NCI-H2171 (cell line): Measurements from ENCODE around the gene UGT1A8.
A peak's percentile ranks its signal among the peaks of the same experiment; 100 is the strongest.

ENCODE experiments used
- DNase-seq: peaks from one replicate; lab custom pipeline; 2025; lab: John Stamatoyannopoulos, UW

Gene UGT1A8

DNA sequence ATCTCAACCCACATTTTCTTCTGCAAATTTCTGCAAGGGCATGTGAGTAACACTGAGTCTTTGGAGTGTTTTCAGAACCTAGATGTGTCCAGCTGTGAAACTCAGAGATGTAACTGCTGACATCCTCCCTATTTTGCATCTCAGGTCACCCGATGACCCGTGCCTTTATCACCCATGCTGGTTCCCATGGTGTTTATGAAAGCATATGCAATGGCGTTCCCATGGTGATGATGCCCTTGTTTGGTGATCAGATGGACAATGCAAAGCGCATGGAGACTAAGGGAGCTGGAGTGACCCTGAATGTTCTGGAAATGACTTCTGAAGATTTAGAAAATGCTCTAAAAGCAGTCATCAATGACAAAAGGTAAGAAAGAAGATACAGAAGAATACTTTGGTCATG, 150.6 kb downstream of the UGT1A8 start:
- no peak for DNase-seq

DNA sequence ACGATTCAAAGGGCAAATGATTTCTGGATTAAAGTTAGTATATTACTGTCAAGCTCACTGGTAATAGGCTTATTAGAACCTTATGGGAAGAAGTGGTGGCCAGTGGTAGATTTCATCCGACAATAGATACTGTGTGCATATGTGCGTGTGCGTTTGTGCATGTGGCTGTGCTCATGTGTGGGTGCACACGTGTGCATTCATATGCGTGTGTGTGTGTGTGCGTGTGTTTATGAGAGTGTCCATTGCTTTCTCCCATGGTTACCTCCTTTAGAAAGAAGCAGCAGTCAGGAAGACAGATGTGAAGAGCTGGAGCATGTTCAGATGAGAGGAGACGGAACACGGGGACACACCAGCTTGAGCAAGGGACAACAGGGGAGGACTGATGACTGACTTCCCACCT, 151.8 kb downstream of the UGT1A8 start:
- DNase-seq, result no peak

DNA sequence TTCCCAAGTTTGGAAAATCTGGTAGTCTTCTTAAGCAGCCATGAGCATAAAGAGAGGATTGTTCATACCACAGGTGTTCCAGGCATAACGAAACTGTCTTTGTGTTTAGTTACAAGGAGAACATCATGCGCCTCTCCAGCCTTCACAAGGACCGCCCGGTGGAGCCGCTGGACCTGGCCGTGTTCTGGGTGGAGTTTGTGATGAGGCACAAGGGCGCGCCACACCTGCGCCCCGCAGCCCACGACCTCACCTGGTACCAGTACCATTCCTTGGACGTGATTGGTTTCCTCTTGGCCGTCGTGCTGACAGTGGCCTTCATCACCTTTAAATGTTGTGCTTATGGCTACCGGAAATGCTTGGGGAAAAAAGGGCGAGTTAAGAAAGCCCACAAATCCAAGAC, 154.7 kb downstream of the UGT1A8 start:
- no peak for DNase-seq

DNA sequence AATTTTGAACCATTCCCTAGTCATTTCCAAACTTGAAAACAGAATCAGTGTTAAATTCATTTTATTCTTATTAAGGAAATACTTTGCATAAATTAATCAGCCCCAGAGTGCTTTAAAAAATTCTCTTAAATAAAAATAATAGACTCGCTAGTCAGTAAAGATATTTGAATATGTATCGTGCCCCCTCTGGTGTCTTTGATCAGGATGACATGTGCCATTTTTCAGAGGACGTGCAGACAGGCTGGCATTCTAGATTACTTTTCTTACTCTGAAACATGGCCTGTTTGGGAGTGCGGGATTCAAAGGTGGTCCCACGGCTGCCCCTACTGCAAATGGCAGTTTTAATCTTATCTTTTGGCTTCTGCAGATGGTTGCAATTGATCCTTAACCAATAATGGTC, 155.2 kb downstream of the UGT1A8 start:
- no peak for DNase-seq

DNA sequence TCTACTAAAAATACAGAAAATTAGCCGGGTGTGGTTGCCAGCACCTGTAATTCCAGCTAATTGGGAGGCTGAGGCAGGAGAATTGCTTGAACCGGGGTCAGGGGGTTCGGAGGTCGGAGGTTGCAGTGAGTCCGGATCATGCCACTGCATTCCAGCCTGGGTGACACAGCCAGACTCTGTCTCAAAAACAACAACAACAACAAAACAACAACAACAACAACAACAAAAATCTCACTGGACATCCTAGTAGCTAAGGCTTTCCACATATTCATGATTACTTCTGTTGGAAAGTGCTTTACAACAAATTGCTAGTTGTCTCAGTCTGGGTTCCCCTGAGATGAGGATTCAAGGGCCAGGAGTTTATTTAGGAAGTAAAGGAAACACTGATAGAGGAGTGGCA, 156.4 kb downstream of the UGT1A8 start:
- DNase-seq, result no peak

DNA sequence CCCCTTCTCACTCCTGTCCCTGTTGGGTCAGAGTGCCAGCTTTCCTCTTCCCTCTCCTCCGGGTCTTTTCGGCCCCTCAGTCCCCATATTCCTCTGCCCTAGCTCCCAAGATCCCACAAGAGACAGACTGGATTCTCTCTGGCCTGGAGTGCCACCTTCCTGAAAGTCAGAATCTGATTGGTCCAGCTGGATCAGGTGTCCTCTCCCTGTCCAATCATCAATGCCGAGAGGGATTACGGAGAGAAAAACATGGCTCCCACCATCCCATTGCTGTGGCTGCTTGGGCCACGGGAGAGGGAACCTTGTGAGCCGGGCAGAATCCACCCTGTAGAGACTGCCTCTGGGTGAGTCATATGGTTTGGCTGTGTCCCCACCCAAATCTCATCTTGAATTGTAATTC, 158.0 kb downstream of the UGT1A8 start:
- no peak for DNase-seq

DNA sequence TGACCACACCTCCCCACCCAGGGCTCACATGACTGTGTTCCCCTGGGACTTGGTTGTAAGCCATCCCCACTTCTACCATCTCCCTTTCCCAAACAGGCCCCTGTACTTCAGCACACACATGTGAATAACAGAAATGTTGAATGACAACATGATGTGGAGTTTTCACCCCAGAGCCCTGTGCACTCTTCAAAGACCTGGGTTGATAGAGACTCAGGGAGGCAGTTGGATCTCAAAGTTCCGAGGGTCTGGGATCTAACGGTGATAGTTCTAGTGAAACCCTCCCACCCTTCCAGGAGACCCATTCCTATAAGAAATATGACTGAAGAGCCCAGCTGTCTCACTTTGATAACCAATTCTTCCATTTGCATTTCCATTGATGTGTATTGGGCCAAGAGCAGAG, 160.6 kb downstream of the UGT1A8 start, which contains the start of gene MROH2A:
Gene MROH2A, plus strand, starts transcription at position 301 of the 400 bp plus-strand sequence. CDS start 1,029 bp downstream, outside the sequence.
- no peak for DNase-seq

DNA sequence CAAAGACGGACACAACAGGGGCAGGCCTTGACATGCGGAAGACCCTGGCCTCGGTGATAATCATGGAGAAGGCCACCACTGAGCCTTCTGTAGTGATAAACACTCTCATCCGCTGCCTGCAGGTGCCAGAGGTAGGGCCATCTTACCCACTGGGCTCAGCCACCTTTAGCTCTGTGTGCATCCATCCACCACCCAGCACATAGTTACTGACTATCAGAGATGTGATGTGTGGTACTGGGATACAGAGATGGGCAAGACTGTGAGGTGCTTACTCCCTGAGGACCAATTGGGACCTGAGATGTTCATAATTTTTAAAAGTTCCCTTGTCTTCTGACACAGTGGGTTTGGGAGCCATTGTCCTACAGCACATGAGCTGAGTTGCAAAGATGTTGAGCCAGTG, 162.3 kb downstream of the UGT1A8 start:
- DNase-seq, result no peak

DNA sequence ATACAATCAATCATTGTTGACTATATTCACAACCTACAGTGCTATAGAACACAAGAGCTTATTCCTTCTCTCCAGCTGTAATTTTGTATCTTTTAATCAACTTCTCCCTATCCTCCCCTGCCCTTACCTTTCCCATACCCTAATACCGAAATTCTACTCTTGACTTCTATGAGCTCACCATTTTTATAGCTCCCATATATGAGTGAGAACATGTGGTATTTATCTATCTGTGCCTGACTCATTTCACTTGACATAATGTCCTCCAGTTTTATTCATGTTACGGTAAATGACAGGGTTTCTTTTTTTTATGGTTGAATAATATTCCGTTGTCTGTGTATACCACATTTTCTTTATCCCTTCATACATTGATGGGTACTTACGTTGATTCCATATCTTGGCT, 163.3 kb downstream of the UGT1A8 start:
- no peak for DNase-seq

DNA sequence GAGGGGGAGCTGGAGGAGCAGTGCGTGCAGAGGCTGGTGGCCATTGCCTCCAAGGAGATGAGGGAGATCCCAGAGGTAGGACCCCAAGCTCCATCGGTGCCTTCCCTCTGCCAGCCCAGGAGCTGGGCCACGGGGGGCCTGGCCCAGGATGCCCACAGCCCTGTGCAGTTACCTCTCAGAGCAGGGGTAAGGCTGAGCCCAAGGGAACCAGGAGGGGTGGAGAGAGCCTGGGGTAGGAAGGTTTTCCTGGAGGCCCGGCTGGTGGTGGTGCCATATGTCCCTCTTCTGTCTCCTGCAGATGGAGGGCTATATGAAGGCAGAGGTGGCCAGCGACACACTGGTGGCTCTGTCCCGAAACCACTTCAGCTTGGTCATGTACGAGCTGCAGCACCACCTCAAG, 172.1 kb downstream of the UGT1A8 start:
- no peak for DNase-seq

DNA sequence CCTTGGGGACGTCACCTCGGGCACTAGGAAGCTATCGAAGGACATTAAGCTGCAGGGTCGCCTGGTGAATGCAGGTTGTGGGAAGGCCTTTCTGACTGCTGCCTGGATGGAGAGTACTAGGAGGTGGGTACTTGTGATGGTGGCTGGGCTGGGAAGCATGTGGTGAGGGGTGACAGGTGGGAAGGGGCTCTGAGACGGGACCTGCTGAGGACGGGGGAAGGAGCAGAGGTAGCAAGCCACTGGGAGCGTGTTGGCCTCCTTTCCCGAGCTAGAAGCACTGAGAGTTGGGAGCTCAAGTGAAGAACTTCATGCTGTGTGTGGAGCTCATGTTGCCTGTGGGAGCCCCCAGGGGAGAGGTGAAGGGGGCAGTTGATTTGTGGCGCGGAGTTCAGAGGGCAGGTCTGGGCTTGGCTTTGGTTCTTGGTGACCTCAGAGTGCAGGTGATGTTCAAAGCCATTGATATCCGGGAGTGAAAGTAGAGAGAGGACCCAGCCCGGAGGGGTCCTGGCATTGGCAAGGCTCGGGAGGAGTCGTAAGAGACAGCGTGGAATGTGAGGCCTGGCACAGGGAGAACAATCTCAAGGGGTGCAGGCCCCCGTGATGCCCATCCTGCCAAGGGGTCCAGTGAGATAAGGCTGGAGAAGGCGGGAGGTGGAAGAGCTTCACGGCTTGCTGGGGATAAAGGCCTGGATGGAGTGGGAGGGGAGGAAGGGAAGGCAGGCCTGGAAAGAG, 173.9 kb downstream of the UGT1A8 start:
- no peak for DNase-seq

DNA sequence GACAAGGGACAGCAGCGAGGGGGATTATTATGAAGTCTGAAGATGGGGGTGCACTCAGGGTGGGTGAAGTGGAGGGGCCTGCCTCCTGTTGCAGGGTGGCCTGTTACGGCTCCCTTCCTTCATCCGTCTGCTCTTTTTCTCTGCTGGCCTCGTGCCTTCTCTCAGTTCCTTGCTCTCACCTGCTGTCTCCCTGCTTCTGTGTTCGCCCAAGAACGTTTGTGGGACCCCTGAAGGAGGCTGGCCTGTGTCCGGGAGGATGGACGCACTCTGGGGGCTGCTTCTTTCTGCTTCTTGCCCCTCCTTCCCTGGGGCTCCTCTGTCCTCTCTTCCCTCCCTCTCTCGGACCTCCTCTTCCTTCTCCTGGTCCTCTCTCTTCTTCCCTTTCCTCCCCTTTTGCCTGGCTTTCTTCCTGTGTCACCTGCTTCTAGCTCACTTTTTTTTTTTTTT, 174.5 kb downstream of the UGT1A8 start:
- DNase-seq, result no peak

DNA sequence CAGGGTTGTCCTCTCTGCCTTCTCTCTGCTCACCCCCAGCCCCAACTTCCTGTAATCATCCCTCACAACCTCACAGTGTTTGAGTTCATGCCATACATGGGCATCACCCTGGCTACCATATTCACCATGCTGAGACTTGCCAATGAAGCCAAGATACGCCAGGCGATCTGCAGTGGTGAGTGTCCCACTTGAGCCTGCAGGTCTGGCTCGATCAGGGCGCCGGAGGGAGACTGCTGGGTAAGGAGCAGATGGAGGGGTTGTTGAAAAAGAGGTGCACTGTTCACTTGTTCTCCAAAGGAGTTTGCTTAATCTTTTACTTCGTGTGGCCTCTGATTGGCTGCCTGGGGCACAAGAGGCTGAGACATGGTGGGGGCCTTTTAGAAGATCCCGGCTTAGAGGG, 175.3 kb downstream of the UGT1A8 start:
- DNase-seq, result no peak

DNA sequence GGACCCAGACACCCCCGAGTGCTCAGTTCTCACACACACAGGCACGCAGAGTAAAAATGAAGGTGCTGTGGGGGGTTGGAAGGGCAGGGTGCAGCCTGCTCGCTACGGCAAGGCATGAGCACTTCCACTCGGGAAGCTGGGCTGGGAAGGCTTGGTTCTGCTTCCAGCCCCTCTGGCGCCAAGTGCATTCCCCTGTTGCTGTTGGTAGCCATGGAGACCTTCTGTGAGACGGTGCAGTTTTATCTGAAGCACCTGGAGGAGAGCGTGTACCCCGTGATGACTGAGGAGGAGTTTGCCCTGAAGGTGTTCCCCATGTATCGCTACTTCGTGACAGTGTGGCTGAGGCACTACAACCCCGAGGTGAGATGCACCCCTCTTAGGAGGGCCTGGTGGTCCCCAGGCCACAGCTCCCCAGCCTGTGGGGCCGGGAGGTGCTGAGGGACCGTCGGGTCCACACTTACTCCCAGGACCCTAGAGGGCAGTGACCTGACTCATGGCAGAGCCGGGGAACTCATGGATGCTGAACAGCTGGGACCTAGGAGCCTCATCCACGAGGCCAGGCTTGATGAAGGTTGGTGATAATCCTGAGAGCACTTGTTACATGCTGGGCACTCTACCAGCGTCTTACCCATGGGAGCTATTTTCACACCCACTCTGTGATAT, 176.2 kb downstream of the UGT1A8 start:
- no peak for DNase-seq

DNA sequence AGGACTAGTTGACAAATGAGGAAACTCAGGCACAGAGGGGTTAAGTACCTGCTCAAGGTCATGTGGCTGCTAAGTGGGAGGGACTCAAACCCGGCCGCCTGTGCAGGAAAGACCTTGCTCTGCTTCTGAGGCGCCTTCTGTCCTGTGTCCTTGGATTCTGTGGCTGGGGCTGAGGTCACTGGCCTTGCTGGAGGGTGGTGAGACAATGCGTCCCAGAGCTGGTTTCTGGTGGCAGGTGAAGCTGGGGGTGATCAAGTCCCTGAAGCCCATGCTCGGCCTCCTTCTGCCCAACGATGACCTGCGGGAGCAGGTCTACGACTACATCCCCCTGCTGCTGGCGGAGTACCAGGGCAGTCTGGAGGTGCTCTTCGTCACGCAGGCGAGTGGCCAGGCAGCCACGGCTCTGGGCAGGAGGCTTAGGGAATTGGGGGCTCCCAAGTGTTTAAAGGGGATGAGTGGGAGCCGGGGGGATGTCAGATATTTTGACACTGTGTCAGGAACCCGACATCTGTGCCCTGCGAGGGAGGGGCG, 176.8 kb downstream of the UGT1A8 start:
- DNase-seq, result no peak

DNA sequence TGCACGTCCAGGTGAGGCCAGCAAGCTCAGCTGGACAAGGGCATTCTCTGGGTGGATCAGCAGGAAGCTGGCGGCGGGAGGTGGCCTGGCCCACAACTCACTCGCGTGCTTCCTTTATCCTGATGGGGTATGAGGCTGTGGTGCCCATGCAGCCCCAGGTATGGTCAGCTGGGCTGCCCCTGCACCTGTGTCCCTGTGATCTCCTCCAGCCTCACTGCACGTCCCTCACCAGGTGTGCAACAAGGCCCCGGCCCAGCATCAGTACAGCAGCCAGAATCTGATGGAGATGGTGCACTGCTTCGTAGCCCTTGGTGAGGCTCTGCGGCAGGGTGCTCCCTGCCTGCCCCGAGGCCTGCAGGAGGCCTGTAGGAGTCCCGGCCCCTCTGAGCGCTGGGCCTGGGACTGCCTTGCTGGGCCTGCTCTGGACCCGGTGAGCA, 178.3 kb downstream of the UGT1A8 start:
- no peak for DNase-seq

DNA sequence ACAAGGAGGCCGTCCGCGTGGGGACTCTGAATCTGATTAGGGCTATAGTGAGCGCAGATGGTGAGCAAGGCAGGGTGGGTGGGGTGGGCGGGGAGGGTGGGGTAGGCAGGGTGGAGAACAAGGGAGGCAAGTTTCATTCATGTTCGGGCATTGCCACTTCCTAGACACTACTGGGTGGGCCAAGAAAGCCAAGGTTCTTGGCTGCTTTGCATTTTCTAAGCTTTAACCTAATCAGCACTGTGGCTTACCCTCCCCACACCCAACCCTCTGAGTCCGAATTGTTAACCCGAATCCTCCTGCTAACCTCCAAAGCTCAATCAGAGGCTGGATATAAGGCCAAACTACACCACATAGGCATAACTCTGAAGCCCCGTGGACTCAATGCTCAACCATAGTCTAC, 178.8 kb downstream of the UGT1A8 start:
- DNase-seq, result no peak

DNA sequence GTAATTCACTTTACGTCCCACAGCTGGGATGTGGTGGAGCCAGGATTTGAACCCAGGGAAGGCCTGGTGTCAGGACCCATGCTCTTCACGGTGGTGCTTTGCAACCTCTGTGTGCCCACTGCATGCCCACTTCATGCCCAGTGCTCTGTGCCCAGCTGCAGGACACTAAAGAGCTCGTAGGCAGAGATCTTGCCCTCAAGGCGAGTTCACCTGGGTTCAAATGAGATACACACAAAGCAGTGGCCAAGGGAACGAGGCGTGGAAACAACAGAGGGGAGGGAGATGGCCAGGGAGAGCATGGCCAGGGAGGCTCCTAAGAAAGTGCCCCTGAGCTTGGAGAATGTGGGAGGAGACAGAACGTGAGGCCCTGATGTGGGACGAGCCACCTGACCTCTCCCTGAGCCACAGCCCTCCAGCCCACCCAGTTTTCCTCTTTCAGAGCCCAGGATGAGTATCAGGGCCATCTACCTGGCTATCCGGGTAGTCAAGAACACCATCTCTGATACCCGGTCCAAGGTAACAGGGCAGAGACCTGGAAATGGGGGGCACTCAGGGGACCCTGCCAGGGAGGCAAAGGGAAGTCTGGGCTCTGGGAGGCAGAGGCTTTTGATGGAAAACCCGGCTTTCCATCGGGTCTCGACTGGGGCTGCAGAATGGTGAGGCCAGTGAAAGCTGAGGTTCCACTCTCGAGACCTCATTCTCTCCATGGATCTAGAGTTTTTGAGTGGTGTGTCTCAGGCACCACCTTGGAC, 181.1 kb downstream of the UGT1A8 start:
- DNase-seq, result no peak

DNA sequence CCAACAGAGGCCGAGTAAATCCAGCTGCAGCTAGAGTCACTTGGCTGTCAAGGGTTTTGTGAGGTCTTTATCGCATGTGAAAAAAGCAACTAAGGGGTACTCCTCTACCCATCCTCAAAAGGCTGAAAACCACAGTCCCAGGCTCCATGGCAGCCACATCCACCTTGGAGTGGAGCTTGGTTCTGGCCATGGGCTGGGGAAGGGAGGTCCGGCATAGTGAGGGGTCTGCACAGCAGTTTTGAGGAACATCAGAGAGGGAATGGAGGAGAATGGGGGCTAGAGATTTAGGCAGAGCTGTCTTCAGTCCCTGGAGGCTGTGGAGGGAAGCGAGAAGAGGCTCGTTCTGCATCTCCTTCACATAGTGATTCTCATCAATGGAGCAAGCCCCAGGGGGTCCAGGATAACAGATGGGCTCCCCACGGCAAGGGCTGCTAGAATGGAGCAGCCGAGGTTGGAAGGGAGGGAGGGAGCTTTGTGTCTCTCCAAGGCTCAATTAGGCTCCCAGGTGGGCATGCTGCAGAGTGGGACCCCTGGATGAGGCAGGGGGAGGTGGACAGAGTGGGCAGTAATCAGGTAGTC, 181.7 kb downstream of the UGT1A8 start:
- DNase-seq, result peak; percentile 15

DNA sequence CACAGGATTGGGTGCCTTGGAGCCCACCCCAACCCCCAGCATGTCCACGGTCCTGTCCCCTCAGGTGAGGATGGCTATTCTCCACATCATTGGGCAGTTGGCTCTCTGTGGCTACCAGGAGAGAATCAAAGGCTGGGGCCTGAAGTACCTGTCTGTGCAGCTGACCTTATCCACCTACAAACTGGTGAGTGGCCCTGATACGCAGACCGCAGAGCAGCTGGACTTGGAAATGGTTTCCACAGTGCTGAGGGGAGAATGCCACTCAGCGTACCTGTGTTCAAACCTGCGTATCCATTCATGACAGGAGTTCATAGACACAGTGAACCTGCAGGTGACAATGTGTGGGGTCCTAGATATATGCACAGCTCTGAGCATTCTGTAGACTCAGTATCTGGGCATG, 182.3 kb downstream of the UGT1A8 start:
- no peak for DNase-seq

DNA sequence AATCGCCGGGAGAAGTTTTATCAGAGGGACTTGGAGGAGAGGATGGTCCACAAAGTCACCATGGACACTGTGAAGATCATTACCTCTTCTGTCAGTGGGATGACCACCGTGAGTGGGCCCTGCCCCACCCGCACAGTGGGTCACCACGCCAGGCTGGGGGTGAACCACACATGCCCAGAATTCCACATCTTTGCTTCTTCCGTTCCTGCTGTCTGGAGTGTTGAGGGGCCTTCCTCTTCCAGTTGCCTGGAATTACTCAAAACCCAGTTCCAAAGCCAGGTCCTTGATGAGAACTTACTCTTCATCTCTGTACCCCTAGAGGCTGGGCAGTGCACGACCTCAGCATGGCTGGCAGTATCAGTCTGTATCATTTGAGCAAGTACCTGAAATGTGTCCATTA, 182.8 kb downstream of the UGT1A8 start:
- no peak for DNase-seq
